Neuronal stem cell (in vitro differentiated cells): ENCODE results near the gene DAPK1.

Source experiments
- DNase-seq: peaks from one replicate; pipeline ENCODE4 v3.0.0-alpha.2; 2013; ENCODE audit warnings: low spot score
- H2AFZ ChIP-seq: one replicate; pipeline ENCODE4 v1.6.1; 2013; ENCODE audit warnings: mild to moderate bottlenecking, low read length, inconsistent platforms
- H2AK5ac ChIP-seq: 2 replicates; pipeline ENCODE4 v1.6.1; 2013; ENCODE audit warnings: low read depth, mild to moderate bottlenecking, inconsistent platforms, low read length, moderate library complexity, mixed read lengths
- H2BK120ac ChIP-seq: 2 replicates; pipeline ENCODE4 v1.6.1; 2013; ENCODE audit warnings: low read depth, mild to moderate bottlenecking, inconsistent platforms, low read length, moderate library complexity, mixed read lengths
- H2BK12ac ChIP-seq: one replicate; pipeline ENCODE4 v1.6.1; 2013; ENCODE audit warnings: low read length, inconsistent platforms
- H2BK15ac ChIP-seq: 2 replicates; pipeline ENCODE4 v1.6.1; 2013; ENCODE audit warnings: mild to moderate bottlenecking, low read length, inconsistent platforms, mixed read lengths
- H2BK5ac ChIP-seq: one replicate; pipeline ENCODE4 v1.6.1; 2013; ENCODE audit warnings: inconsistent platforms, mild to moderate bottlenecking, low read length, moderate library complexity
- H3K14ac ChIP-seq: one replicate; pipeline ENCODE4 v1.6.1; 2013; ENCODE audit warnings: low read length, inconsistent platforms
- H3K18ac ChIP-seq: 2 replicates; pipeline ENCODE4 v1.6.1; 2013; ENCODE audit warnings: low read length, inconsistent platforms
- H3K23ac ChIP-seq: 2 replicates; pipeline ENCODE4 v1.6.1; 2013; ENCODE audit warnings: low read depth, mild to moderate bottlenecking, mixed read lengths, low read length, inconsistent platforms; ENCODE audit not compliant: poor library complexity
- H3K27ac ChIP-seq: replicated peaks from 3 replicates; pipeline ENCODE4 v1.5.1; 2013; ENCODE audit warnings: low read length, inconsistent platforms
- H3K27me3 ChIP-seq, 3 experiments: 2 replicates each; pipeline ENCODE4 v1.6.1; 2013; ENCODE audit warnings: low read length in 3 of 3, mild to moderate bottlenecking in 2 of 3, inconsistent platforms in 1 of 3, low read depth in 1 of 3, mixed read lengths in 1 of 3, moderate library complexity in 1 of 3; ENCODE audit not compliant: control insufficient read depth in 3 of 3, insufficient read depth in 3 of 3
- H3K36me3 ChIP-seq, 2 donors: replicated peaks in 1 of 2; 2 replicates each; pipeline ENCODE4 v1.6.1; 2013; ENCODE audit warnings: low read length in 2 of 2; ENCODE audit not compliant: control insufficient read depth in 2 of 2, insufficient read depth in 2 of 2
- H3K4ac ChIP-seq: 2 replicates; pipeline ENCODE4 v1.6.1; 2013; ENCODE audit warnings: inconsistent platforms, mild to moderate bottlenecking, low read length, moderate library complexity
- H3K4me1 ChIP-seq, 2 donors: 1 replicate in 1 of 2; 2 replicates in 1 of 2; pipeline ENCODE4 v1.6.1; 2013; ENCODE audit warnings: low read length in 2 of 2, low read depth in 1 of 2; ENCODE audit not compliant: control insufficient read depth in 2 of 2, insufficient read depth in 1 of 2
- H3K4me2 ChIP-seq: one replicate; pipeline ENCODE4 v1.6.1; 2013; ENCODE audit warnings: mild to moderate bottlenecking, low read length, inconsistent platforms; ENCODE audit not compliant: insufficient read depth, poor library complexity, severe bottlenecking
- H3K4me3 ChIP-seq, 2 donors: 2 replicates each; pipeline ENCODE4 v1.5.1; 2013; ENCODE audit warnings: low read length in 2 of 2, mild to moderate bottlenecking in 2 of 2, inconsistent platforms in 1 of 2, moderate library complexity in 1 of 2
- H3K79me1 ChIP-seq: one replicate; pipeline ENCODE4 v1.6.1; 2013; ENCODE audit warnings: low read depth, mild to moderate bottlenecking, inconsistent platforms, low read length, moderate library complexity
- H3K9ac ChIP-seq: one replicate; pipeline ENCODE4 v1.6.1; 2013; ENCODE audit warnings: mild to moderate bottlenecking, low read depth, low read length, inconsistent platforms; ENCODE audit not compliant: poor library complexity
- H3K9me3 ChIP-seq, 2 donors: replicated peaks in 1 of 2; 2 replicates each; pipeline versions ENCODE3 to v1.6.1; 2013; ENCODE audit warnings: low read length in 2 of 2, mild to moderate bottlenecking in 2 of 2, inconsistent platforms in 1 of 2, low read depth in 1 of 2, mixed read lengths in 1 of 2, moderate library complexity in 1 of 2; ENCODE audit not compliant: control insufficient read depth in 2 of 2, insufficient read depth in 1 of 2
- H4K8ac ChIP-seq: one replicate; pipeline ENCODE4 v1.6.1; 2013; ENCODE audit warnings: low read depth, mild to moderate bottlenecking, inconsistent platforms, low read length, moderate library complexity
- H4K91ac ChIP-seq: one replicate; pipeline ENCODE4 v1.6.1; 2013; ENCODE audit warnings: low read length, low read depth, mild to moderate bottlenecking, inconsistent platforms; ENCODE audit not compliant: poor library complexity
- WGBS, 2 donors: extraction: QIAGEN DNeasy Blood & Tissue Kit; methylation state at CpG; one replicate each; pipeline ENCODE4 v1.1.7; 2013; ENCODE audit warnings: missing lambda C conversion rate in 2 of 2, mixed read lengths in 1 of 2; ENCODE audit not compliant: insufficient read length in 2 of 2, insufficient replicate concordance in 1 of 2; ENCODE audit errors: extremely low coverage in 2 of 2; 5-methylcytosine and 5-hydroxymethylcytosine counted together

DAPK1 gene

GRCh38 chr9:87648606-87649005 is 150.9 kb downstream of the DAPK1 start:
- H3K36me3 ChIP-seq: peaks cover 26 to 84% of the 10 kb centered on the region in 2 donors
- DNase-seq: no peak
- H3K79me1 ChIP-seq: peaks cover 1% of the 10 kb centered on the region
- H2AFZ ChIP-seq: no peak overlapping the region
- no peak overlapping the region for H3K4ac ChIP-seq
- no peak overlapping the region for H3K9ac ChIP-seq
- no peak overlapping the region for H3K14ac ChIP-seq
- H3K27ac ChIP-seq: no peak overlapping the region
- H2BK12ac ChIP-seq: no peak overlapping the region
- H4K8ac ChIP-seq: no peak overlapping the region
- H2AK5ac ChIP-seq: no peak overlapping the region
- WGBS, 2 donors: no CpG with 5 or more reads among the region's 7 CpGs
- H2BK15ac ChIP-seq: no peak overlapping the region
- H2BK5ac ChIP-seq: no peak overlapping the region
- H2BK120ac ChIP-seq: no peak overlapping the region
- peaks cover 0 to 2% of the 10 kb centered on the region in 2 donors for H3K4me1 ChIP-seq
- no peak overlapping the region for H3K4me3 ChIP-seq
- no peak overlapping the region for H3K23ac ChIP-seq
- H3K18ac ChIP-seq: no peak overlapping the region
- H3K27me3 ChIP-seq: no peaks in the 10 kb centered on the region
- no peaks in the 10 kb centered on the region for H3K9me3 ChIP-seq
- no peak overlapping the region for H4K91ac ChIP-seq
- no peak overlapping the region for H3K4me2 ChIP-seq

GRCh38 chr9:87650611-87651295 is 153.1 kb downstream of the DAPK1 start:
- H3K4me3 ChIP-seq: no peak overlapping the region
- no peak for DNase-seq
- H3K9ac ChIP-seq: no peak overlapping the region
- H3K4me2 ChIP-seq: no peak overlapping the region
- H4K8ac ChIP-seq: no peak overlapping the region
- no peak overlapping the region for H3K27ac ChIP-seq
- no peaks in the 10 kb centered on the region for H3K9me3 ChIP-seq
- H3K4ac ChIP-seq: no peak overlapping the region
- H2BK120ac ChIP-seq: no peak overlapping the region
- H3K4me1 ChIP-seq: no peaks in the 10 kb centered on the region
- H3K18ac ChIP-seq: no peak overlapping the region
- H2BK5ac ChIP-seq: no peak overlapping the region
- H3K23ac ChIP-seq: no peak overlapping the region
- H4K91ac ChIP-seq: no peak overlapping the region
- H2AFZ ChIP-seq: no peak overlapping the region
- H3K36me3 ChIP-seq: peaks cover 27 to 83% of the 10 kb centered on the region in 2 donors
- H2BK12ac ChIP-seq: no peak overlapping the region
- H3K14ac ChIP-seq: no peak overlapping the region
- no CpG with 5 or more reads among the region's 8 CpGs for WGBS, 2 donors
- no peak overlapping the region for H2BK15ac ChIP-seq
- peaks cover 1% of the 10 kb centered on the region for H3K79me1 ChIP-seq
- no peak overlapping the region for H2AK5ac ChIP-seq
- no peaks in the 10 kb centered on the region for H3K27me3 ChIP-seq

- no peak overlapping the region for H4K91ac ChIP-seq
- no peaks in the 10 kb centered on the region for H3K27me3 ChIP-seq
- H3K27ac ChIP-seq: no peak overlapping the region
- H2BK120ac ChIP-seq: no peak overlapping the region
- H2AFZ ChIP-seq: no peak overlapping the region
- no peak overlapping the region for H3K23ac ChIP-seq
- H3K79me1 ChIP-seq: peaks cover 1% of the 10 kb centered on the region
- no peaks in the 10 kb centered on the region for H3K4me1 ChIP-seq
- no peaks in the 10 kb centered on the region for H3K9me3 ChIP-seq
- H3K4ac ChIP-seq: no peak overlapping the region
- H4K8ac ChIP-seq: no peak overlapping the region
- no peak overlapping the region for H3K4me3 ChIP-seq
- DNase-seq: no peak
- H2BK12ac ChIP-seq: no peak overlapping the region
- no peak overlapping the region for H2BK5ac ChIP-seq
- H3K14ac ChIP-seq: no peak overlapping the region
- H3K18ac ChIP-seq: no peak overlapping the region
- H2AK5ac ChIP-seq: no peak overlapping the region
- H2BK15ac ChIP-seq: no peak overlapping the region
- H3K9ac ChIP-seq: no peak overlapping the region
- H3K36me3 ChIP-seq: peaks cover 24 to 83% of the 10 kb centered on the region in 2 donors
- no peak overlapping the region for H3K4me2 ChIP-seq
- no CpG with 5 or more reads among the region's 10 CpGs for WGBS, 2 donors
Observed at GRCh38 chr9:87651431-87651830, 153.8 kb downstream of the DAPK1 start.

- Histone ChIP-seq H3K4me2 (no peak overlapping the region), H2AK5ac (no peak overlapping the region), H4K91ac (no peak overlapping the region), H3K27me3 (no peaks in the 10 kb centered on the region), H2BK12ac (no peak overlapping the region), H2BK15ac (no peak overlapping the region), H2AFZ (no peak overlapping the region), H3K4me3 (no peak overlapping the region), H2BK5ac (no peak overlapping the region), H4K8ac (no peak overlapping the region), H2BK120ac (no peak overlapping the region), H3K4ac (no peak overlapping the region), H3K14ac (no peak overlapping the region), H3K27ac (no peak overlapping the region), H3K9me3 (no peaks in the 10 kb centered on the region), H3K18ac (no peak overlapping the region), H3K36me3 (peaks cover 24 to 81% of the 10 kb centered on the region in 2 donors), H3K79me1 (peaks cover 1% of the 10 kb centered on the region), H3K23ac (no peak overlapping the region), H3K4me1 (peaks cover 0 to 1% of the 10 kb centered on the region in 2 donors), H3K9ac (no peak overlapping the region)
- DNase-seq: no peak
- no CpG with 5 or more reads among the region's 3 CpGs for WGBS, 2 donors
Observed at GRCh38 chr9:87653941-87654340, 156.3 kb downstream of the DAPK1 start.
